NCI-H187 (cell line): ENCODE measurements around the gene ACAA1.
"Not testable (repeated sequence)": the region's sequence is repeated elsewhere in the genome, so short reads cannot be mapped to it uniquely, and the experiment has no call there.

Source experiments
- DNase-seq, 2 experiments: peaks; one replicate each; lab custom pipeline; 2025; lab: John Stamatoyannopoulos, UW

The ACAA1 gene

DNA sequence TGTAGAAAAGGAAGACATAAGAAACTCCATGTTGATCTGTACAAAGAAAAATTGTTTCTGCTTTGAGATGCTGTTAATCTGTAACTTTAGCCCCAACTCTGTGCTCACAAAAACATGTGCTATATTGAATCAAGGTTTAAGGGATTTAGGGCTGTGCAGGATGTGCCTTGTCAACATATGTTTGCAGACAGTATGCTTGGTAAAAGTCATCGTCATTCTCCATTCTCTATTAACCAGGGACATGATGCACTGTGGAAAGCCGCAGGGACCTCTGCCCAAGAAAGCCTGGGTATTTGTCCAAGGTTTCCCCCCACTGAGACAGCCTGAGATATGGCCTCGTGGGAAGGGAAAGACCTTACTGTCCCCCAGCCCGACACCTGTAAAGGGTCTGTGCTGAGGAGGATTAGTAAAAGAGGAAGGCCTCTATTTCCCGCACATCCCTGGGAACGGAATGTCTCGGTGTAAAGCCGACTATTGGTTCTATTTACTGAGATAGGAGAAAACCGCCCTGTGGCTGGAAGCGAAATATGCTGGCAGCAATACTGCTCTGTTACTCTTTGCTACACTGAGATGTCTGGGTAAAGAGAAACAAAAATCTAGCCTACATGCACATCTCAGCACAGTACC lies 2.3 kb downstream of the ACAA1 start:
- DNase-seq = not testable (repeated sequence)

DNA sequence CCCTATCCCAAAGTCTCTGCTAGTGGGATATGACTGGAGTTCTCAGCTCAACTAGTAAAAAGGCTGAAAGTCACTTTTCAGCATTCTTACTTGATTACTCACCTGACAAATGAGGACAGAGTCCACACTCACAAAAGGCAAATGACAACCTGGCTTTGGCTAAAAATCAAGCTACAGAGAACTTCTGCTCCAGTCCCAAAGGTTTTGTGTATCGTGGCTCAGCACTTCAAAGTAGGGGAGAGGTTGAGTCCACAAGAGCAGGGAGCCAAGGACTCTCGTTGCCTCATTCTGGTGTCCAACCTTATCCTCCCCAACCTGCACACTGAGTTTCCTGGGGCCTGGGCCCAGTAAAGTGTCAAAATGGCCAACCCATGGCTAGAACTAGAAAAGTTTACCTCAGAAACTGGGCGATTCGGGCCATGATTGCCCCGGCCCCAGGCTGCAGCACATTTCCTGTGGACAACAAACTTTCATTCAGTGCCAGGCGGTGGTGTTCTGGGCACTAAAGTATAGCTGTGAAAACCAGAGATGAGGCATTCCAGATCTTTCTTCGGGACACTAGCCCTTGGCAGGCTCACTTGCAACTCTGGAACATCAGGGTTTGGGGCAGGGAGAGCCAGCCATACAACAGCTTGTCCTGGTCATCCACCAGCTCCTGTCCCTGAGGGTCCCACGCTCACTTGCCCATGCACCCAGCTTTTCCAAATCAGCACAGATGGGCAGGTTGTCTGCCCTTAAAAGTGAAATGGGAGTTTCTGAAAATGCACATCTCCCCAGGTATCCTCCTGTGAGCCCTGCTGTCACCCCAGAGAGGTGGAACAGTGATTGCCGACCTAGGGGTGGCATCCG lies 3.1 kb downstream of the ACAA1 start:
- DNase-seq = no peak

DNA sequence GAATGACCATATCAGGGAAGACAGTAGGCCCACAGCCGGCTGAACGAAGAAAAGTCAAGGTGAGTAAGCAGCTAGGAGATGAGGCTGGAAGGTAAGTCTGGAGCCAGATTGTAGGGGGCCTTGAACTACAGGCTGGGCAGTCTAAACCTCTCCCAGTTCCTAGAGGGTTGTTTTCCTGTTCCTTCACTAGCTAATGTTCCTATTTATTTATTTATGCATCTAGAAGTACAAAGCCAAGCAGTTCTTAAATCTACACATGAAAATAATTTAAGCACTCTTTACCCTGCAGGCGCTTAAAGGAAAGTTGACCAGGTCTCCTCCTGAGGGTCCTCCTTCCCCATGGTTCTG lies 3.7 kb downstream of the ACAA1 start:
- DNase-seq = no peak

DNA sequence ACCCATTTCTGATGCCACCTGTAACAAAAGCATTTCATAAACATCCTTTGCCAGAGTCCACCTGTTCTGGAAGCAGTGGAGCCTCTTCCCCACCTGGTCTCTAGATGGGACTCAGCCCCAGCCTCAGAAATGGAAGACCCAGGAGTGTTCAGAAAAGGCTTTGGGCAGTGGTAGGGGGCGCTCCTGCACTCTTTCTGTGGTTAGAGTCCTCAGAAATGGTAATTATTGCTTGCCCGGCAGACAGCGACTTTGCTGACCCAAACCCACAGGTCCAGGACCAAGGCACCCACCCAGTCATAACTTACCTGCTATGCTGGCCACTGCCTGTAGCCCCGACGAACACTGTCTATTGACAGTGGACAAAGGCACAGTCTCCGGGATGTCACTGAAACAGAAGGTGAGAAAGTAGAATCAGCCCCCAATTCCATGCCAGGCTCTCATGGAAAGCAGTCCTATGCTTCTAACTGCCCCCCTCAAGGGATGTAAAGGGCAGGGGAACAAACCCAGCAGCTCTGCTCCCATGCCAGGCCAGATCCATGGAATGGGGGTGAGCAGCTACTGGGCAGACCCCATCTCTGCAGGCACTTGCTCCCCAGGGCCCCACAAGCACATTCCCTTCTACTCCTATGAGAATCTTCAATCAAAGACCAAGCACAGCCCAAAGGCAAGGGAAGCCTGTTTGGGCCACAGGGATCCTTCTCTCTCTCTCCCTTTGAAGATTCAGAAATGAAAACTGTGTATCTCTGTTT lies 5.1 kb downstream of the ACAA1 start:
- no peak for DNase-seq

DNA sequence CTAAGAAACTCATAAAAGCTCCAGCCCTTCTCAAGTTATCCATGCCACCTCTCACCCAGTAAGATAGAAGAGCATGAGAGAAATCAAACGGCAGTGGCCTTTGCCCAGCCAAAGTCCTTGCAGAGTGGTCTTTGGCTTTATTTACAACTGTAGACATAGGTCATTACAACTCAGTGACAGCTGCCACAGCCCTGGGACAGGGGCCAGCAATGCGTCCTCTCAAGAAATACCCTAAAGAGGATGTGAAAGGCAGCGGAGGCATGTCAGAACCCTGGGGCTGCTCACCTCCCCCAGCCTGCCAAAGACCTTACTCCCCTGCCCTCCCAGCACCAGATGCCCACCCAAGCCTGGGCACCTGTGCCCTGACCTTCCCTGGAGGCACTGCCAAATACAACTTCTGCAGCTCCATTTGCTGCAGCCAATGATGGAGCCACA lies 6.3 kb downstream of the ACAA1 start:
- no peak for DNase-seq

DNA sequence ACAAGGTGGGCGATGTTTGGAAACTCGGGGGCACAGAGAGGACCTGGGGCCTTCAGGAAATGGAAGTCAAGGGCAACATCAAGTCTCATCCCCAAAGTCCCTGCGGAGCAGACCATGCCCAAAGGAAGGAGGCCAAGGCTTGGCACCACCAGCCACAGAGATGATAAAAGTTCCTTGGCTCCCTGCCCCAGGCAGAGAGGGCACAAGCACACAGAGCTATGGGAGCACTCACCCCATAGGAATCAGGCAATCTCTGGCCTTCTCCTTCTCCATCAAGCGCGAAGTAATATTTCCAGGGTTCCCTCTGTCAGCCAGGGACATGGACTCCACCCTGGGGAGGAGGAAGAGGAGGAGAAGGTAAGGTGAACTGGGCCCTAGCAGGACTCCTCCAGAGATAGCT lies 7.9 kb downstream of the ACAA1 start:
- DNase-seq = no peak

DNA sequence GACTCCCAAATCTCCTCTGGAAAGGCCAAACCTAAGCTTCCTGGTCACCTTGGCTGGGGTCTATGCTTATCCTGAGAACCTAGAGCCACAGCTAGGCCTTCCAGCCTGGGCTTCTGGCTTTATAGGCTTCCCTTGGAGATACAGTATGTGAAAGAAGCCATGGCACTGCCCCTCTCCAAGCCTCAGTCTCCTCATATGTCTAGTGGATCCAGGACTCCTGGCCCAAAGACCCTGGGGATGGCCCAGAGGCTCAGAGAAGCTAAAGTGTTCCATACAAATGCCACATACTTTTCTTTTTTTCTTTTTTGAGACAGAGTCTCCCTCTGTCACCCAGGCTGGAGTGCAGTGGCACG lies 8.6 kb downstream of the ACAA1 start:
- no peak for DNase-seq

DNA sequence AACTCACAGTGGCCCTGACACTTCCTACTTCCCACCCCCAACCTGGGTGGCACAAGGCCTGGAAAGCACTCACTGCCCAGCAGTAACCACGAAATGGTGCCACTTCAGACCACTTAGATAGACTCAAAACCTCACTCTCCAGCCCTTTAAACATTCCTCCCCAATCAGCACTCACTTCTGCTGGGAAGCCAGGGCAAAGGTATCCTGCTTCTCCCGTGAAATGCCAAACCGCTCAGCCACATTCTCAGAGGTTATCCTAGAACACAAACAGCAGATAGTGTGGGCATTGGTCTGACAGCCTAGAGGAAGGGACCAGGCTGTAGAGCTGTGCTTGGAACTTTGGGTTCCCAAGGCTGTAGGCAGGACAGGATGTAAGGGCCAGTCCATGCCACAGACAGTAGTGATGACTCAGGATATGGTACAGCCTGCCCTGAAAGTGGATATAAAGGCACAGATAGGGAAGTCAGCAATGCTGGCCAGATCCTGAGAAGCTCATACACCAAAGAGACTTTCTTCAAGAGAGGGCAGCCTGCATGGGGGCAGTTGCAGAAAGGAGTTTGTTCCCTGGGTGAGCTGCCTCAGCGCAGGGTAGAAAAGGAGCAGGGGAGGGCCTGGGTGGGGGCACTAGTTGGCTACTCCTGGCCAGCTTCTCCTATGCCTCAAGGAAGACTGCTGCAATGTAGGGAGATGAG lies 9.2 kb downstream of the ACAA1 start:
- no peak for DNase-seq

DNA sequence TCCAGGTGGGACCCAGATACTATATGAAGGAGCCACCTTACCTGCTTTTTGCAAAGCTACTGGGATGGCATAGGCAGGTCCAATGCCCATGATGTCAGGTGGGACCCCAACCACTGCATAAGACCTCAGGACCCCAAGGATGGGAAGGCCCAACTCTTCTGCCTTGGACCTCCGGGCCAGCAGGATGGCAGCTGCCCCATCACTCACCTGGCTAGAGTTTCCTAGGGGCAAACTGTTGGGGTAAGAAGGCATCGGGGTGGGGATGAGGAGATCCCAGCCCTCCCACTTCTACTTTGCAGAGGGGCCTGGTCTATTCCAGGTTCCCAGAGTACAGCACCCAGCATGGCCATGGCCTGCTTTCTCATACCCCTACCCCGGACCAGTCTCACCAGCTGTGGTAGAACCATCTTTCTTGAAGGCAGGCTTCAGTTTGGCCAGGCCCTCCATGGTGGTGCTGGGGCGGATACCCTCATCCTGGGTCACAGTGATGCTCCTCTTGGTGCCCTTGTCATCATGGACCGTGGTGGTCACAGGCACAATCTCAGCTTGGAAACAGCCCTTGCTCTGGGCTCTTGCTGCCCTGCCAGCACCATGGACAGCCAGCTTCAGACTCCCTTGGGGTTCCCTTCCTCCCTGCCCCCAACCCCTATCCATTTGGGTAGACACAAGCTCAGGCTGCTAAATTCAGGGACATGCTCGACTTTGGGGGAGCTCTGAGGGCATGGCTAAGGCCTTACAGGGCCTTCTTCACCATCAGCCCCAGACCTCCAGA lies 10.6 kb downstream of the ACAA1 start:
- no peak for DNase-seq

DNA sequence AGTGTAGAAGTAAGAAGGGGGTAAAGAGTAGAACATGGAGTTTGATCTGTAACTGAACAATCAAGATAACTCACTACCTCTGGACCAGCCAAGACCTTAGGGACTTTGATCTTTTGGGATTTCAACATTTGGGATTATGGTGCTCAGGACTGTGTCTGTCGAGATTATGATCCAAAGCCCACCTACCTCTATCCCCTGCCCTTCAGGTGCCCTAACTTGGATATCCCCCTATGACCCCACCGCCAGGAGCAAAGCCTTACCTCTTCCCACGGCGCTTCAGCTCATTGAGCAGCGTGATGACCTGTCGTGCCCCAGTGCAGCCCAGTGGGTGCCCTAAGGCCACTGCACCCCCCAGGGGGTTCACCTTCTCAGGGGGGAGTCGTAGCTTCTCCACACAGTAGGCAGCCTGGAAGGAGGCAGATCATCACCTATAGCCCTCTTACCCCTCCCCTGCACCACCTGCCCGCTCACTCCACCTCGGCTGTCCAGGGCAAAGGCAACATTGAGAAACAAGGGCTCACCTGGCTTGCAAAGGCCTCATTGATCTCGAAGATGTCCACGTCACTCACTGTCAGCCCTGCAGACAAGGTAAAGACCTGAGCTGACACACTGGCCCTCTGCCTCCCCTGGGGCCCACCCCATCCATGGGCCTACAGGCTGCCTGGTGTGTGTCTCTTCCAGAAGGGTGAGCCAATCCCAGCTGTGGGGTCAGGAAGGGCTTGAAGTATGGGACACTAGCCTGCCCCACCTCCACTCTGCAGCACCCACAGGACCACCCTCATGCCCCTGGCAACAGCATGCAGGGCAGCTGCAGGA lies 11.4 kb downstream of the ACAA1 start:
- DNase-seq = no peak

DNA sequence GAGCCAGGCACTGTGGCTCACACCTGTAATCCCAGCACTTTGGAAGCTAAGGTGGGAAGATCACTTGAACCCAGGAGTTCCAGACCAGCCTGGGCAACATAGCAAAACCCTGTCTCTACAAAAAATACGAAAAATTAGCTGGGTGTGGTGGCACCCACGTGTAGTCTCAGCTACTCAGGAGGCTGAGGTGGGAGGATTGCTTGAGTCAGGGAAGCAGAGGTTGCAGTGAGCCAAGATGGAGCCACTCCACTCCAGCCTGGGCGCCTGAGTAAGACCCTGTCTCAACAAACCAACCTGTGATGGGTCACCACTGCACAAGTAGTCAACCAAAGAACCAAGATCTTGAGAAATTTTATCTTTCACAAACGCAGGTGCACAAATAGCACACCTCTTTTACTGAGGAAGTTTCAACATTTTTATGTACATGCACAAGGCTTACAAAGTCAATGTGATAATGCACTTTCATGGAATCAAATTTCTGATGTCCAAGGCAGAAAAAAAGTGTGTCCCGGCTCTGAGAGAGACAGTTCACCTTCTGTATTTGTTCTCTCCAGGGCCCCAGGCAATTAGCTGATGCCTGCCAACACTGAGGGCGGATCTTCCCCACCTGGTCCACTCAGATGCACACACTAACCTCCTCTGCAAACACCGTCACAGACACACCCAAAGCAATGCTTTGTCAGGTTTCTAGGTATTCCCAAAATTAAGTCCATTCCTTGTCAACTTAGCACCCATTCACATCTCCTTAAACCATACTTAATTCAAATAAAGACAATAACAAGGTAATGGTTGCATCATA lies 12.4 kb downstream of the ACAA1 start:
- DNase-seq = no peak

DNA sequence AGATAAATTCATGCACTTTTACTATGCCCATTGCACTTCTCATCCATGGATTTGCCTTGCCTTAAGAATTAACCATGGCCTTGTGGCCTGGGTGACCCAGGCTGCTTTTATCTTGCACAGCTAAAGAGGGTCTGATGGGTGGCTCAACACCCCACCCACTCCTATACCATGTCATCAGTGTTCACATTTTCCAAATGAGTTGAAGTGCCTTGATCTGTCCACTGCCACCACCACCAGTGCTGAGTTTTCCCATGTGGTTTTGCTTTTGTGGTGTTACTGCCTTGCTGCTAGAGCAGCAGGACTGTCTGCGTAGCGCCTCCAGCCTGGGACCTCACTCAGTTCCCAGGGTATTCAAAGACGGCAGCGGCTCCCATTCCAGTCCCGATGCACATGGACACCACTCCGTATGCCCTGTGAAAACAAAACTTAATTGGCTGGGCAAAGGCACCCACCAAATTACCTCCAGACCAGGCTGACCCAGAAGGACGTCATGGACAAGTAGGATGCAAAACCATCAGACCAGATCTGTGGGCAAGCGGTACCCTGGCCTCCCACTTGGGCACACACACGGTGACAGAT lies 14.1 kb downstream of the ACAA1 start:
- DNase-seq = no peak

DNA sequence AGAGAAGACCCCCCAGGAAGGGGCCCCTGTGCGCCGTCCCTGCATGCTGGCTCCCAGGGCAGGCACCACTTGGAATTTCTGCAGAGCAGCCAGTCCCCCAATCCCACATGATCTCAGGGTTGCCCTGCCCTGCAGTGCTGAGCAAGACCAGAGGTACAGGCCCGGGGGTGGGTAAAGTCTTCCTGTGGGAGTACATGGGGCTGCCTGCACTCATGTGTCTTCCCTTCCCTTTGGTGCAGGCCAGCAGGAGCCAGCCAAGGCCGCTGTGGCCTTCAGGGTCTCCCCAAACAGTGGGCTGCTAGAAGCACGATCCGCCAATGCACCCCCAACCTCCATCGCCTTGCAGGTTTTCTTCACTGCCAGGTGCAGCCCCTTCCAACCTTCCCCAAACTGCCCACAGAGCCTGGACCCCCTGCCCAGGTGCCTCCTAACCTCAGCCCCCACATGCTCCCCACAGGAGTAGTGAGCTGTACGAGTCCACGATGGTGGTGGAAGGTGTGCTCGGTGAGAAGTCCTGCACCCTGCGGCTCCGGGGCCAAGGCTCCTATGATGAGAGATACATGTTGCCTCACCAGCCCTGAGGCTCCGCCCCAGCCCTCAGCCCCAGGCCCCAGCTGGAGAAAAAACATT lies 15.0 kb downstream of the ACAA1 start:
- no peak for DNase-seq

DNA sequence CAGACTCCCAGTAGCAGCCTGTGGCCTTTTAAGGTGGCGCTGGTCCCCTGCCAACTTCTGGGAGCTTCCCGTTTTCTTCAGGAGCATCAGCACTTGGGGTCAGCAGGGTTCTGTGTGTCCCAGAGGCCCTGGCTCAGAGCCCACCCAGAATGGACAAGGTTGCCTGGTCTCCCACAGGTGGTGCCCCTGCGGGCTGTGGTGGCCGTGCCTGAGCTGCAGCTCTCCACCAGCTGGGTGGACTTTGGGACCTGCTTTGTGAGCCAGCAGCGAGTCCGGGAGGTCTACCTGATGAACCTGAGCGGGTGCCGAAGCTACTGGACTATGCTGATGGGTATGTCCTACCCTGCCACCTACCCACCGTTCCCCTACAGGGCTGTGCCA lies 15.5 kb downstream of the ACAA1 start:
- DNase-seq = no peak

DNA sequence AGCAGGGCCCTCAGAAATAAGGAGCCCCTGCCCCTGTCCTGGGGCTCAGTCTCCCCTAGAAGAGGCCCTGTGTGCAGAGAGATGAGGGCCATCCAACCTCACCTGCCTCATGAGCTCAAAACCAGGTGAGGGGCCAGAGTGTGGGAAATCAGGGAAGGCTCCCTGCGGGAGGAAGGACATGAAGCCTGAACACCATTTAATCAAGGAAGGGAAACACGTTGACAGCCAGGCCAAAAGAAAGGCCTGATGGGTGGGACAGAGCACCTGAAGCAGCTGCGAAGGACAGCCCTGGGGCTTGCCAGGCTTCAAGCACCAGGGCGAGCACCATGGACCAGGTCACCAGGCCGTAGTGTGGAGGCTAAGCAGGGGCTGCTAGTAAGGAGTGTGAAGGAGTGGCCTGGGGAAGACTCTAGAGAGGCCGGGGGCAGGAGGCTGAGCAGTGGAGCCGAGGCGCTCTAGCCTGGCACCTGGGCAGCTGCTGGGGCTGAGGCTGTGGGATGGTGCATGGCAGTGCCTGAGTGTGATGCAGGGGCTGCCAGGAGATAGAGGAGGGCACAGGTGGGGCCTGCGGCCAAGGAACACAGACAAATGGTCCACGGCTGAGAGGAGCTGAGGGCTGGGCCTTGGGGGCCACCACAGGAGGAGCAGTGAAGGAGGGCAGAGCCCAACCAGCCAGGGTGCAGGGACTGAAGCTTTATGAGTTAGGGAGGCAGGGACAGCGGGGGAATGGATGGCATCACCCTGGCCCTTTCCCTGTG lies 16.1 kb downstream of the ACAA1 start:
- DNase-seq = no peak

DNA sequence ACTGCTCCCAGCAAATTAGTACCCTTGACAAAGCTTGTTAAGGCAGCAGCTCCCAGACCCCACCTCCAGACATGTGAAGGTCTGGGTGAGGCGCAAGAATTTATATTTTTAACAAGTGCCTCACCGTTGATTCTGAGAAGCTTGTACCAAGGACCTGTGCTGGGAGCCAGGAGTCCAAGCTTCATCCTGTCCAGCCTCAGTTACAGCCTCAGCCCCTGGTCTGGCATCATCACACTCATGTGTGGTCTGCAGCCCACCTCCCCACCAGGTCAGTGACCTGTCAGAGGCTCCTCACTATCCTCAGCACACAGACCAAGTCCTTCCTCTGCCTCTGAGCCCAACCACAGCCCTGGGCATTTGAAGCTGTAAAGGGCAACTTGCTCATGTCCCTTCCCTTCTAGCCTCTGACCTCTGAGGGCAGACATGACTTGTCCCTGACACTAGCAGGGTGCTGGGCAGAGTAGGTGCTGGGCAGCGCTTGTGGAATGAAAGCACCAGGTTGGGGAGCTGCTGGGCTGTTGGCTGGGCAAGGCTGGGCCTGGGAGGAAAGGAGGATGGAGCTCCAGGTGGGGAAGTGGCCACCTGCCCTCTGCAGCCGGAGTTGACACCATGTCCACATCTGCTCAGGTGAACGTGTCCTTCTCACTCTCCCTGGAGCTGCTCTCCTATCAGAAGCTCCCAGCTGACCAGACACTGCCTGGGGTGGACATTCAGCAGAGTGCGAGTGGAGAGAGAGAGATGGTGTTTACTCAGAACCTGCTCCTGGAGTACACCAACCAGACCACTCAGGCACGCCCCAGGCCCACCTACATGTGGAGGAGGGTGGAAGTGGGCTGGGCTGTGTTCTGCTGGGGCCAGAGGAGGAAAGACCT lies 16.9 kb downstream of the ACAA1 start:
- no peak for DNase-seq

DNA sequence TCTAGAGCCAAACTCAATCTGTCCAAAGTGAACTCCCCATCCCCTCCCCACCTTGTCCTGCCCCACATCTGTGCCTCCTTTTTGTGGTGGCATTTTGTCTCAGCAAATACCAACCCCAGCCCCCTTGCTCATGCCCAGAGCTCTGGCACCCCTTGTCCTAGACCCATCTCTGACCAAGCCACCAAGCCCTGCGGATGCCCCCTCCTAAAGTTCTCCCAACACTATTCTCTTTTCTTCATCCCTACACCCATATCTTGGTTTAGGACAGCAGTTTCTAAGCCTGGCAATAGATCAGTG lies 17.7 kb downstream of the ACAA1 start:
- no peak for DNase-seq
